ENCODE data around the gene PHLDB1. TPM values are rescaled to one million over a fixed set of nuclear protein-coding genes. Genes with fewer than 3 reads are reported as not detected.
"Not testable (repeated sequence)": the region's sequence is repeated elsewhere in the genome, so short reads cannot be mapped to it uniquely, and the experiment has no call there.

PHLDB1 gene
- polyA plus RNA-seq, result 10 to 100 TPM; 12.9 to 25.7 TPM

- 0 to 2% methylated on average over 56 to 72 of the region's 72 CpGs for WGBS, 2 donors
- Histone ChIP-seq H3K4me1 (ENCODE audit: control insufficient read depth in 2 of 2, insufficient read depth in 2 of 2, low read length in 1 of 2) (peaks cover 2 to 12% of the 10 kb centered on the region in 2 donors), H3K36me3 (ENCODE audit: control insufficient read depth in 2 of 2, insufficient read depth in 2 of 2, low read length in 1 of 2) (no peaks in the 10 kb centered on the region), H3K27me3 (ENCODE audit: control insufficient read depth in 1 of 2, insufficient read depth in 2 of 2, low read length in 2 of 2) (no peaks in the 10 kb centered on the region), H3K27ac (ENCODE audit: low read depth in 2 of 2, low read length in 1 of 2) (peak within 1 kb of the TSS; percentile 78 to 90), H3K9me3 (ENCODE audit: control insufficient read depth in 2 of 2, insufficient read depth in 1 of 2, low read depth in 1 of 2, low read length in 1 of 2) (peaks cover 0 to 4% of the 10 kb centered on the region in 2 donors), H3K4me3 (ENCODE audit: low read depth in 1 of 2, low read length in 2 of 2) (peak within 1 kb of the TSS; percentile 52 to 61)
Observed at GRCh38 chr11:118607401-118608359, at the start of gene PHLDB1. Gene PHLDB1, plus strand, starts transcription at chr11:118607615. Its CDS starts 6,222 bp downstream, at chr11:118613837.

GRCh38 chr11:118560806-118561205 is 46.6 kb upstream of the PHLDB1 start:
- H3K4me3 ChIP-seq (ENCODE audit: low read depth in 1 of 2, low read length in 2 of 2), result no peak overlapping the region
- peaks cover 0 to 3% of the 10 kb centered on the region in 2 donors for H3K36me3 ChIP-seq (ENCODE audit: control insufficient read depth in 2 of 2, insufficient read depth in 2 of 2, low read length in 1 of 2)
- H3K9me3 ChIP-seq (ENCODE audit: control insufficient read depth in 2 of 2, insufficient read depth in 1 of 2, low read depth in 1 of 2, low read length in 1 of 2), result no peaks in the 10 kb centered on the region
- WGBS, 2 donors, result 89 to 90% methylated on average over 4 of the region's 4 CpGs
- H3K4me1 ChIP-seq (ENCODE audit: control insufficient read depth in 2 of 2, insufficient read depth in 2 of 2, low read length in 1 of 2), result peaks cover 2 to 3% of the 10 kb centered on the region in 2 donors
- no peaks in the 10 kb centered on the region for H3K27me3 ChIP-seq (ENCODE audit: control insufficient read depth in 1 of 2, insufficient read depth in 2 of 2, low read length in 2 of 2)
- H3K27ac ChIP-seq (ENCODE audit: low read depth in 2 of 2, low read length in 1 of 2), result no peak overlapping the region

GRCh38 chr11:118565051-118565450 is 42.4 kb upstream of the PHLDB1 start:
- H3K27ac ChIP-seq (ENCODE audit: low read depth in 2 of 2, low read length in 1 of 2), result peak overlapping the region; percentile 66 to 76
- H3K4me1 ChIP-seq (ENCODE audit: control insufficient read depth in 2 of 2, insufficient read depth in 2 of 2, low read length in 1 of 2), result peaks cover 2 to 3% of the 10 kb centered on the region in 2 donors
- 24 to 41% methylated on average over 5 of the region's 5 CpGs for WGBS, 2 donors
- H3K36me3 ChIP-seq (ENCODE audit: control insufficient read depth in 2 of 2, insufficient read depth in 2 of 2, low read length in 1 of 2), result no peaks in the 10 kb centered on the region
- H3K9me3 ChIP-seq (ENCODE audit: control insufficient read depth in 2 of 2, insufficient read depth in 1 of 2, low read depth in 1 of 2, low read length in 1 of 2), result no peaks in the 10 kb centered on the region
- H3K27me3 ChIP-seq (ENCODE audit: control insufficient read depth in 1 of 2, insufficient read depth in 2 of 2, low read length in 2 of 2), result no peaks in the 10 kb centered on the region
- peak overlapping the region; percentile 19 to 71 for H3K4me3 ChIP-seq (ENCODE audit: low read depth in 1 of 2, low read length in 2 of 2)

- no peaks in the 10 kb centered on the region for H3K9me3 ChIP-seq (ENCODE audit: control insufficient read depth in 2 of 2, insufficient read depth in 1 of 2, low read depth in 1 of 2, low read length in 1 of 2)
- no peak overlapping the region for H3K27ac ChIP-seq (ENCODE audit: low read depth in 2 of 2, low read length in 1 of 2)
- no peaks in the 10 kb centered on the region for H3K36me3 ChIP-seq (ENCODE audit: control insufficient read depth in 2 of 2, insufficient read depth in 2 of 2, low read length in 1 of 2)
- no peak overlapping the region for H3K4me3 ChIP-seq (ENCODE audit: low read depth in 1 of 2, low read length in 2 of 2)
- H3K27me3 ChIP-seq (ENCODE audit: control insufficient read depth in 1 of 2, insufficient read depth in 2 of 2, low read length in 2 of 2), result no peaks in the 10 kb centered on the region
- WGBS, 2 donors, result 85% methylated on average over 2 of the region's 2 CpGs
- H3K4me1 ChIP-seq (ENCODE audit: control insufficient read depth in 2 of 2, insufficient read depth in 2 of 2, low read length in 1 of 2), result peaks cover 2 to 5% of the 10 kb centered on the region in 2 donors
Observed at GRCh38 chr11:118569670-118570069, 37.7 kb upstream of the PHLDB1 start.

- Histone ChIP-seq H3K4me1 (ENCODE audit: control insufficient read depth in 2 of 2, insufficient read depth in 2 of 2, low read length in 1 of 2) (peaks cover 0 to 2% of the 10 kb centered on the region in 2 donors), H3K27me3 (ENCODE audit: control insufficient read depth in 1 of 2, insufficient read depth in 2 of 2, low read length in 2 of 2) (no peaks in the 10 kb centered on the region), H3K4me3 (ENCODE audit: low read depth in 1 of 2, low read length in 2 of 2) (no peak overlapping the region), H3K27ac (ENCODE audit: low read depth in 2 of 2, low read length in 1 of 2) (no peak overlapping the region), H3K9me3 (ENCODE audit: control insufficient read depth in 2 of 2, insufficient read depth in 1 of 2, low read depth in 1 of 2, low read length in 1 of 2) (no peaks in the 10 kb centered on the region), H3K36me3 (ENCODE audit: control insufficient read depth in 2 of 2, insufficient read depth in 2 of 2, low read length in 1 of 2) (no peaks in the 10 kb centered on the region)
- 97% methylated on average over 1 of the region's 1 CpG for WGBS, 2 donors
Observed at GRCh38 chr11:118570787-118571186, 36.6 kb upstream of the PHLDB1 start.

GRCh38 chr11:118571701-118572060 is 35.7 kb upstream of the PHLDB1 start:
- H3K9me3 ChIP-seq (ENCODE audit: control insufficient read depth in 2 of 2, insufficient read depth in 1 of 2, low read depth in 1 of 2, low read length in 1 of 2); H3K4me1 ChIP-seq (ENCODE audit: control insufficient read depth in 2 of 2, insufficient read depth in 2 of 2, low read length in 1 of 2); H3K36me3 ChIP-seq (ENCODE audit: control insufficient read depth in 2 of 2, insufficient read depth in 2 of 2, low read length in 1 of 2); H3K27me3 ChIP-seq (ENCODE audit: control insufficient read depth in 1 of 2, insufficient read depth in 2 of 2, low read length in 2 of 2): not testable (repeated sequence)
- WGBS, 2 donors, result 4 to 12% methylated on average over 15 of the region's 15 CpGs
- peak overlapping the region; percentile 83 to 97 for H3K27ac ChIP-seq (ENCODE audit: low read depth in 2 of 2, low read length in 1 of 2)
- H3K4me3 ChIP-seq (ENCODE audit: low read depth in 1 of 2, low read length in 2 of 2), result peak overlapping the region; percentile 88 to 91

GRCh38 chr11:118572061-118572980 is 35.1 kb upstream of the PHLDB1 start, which contains the start of gene ARCN1:
Gene ARCN1, plus strand, starts transcription at chr11:118572409. Its CDS starts 139 bp downstream, at chr11:118572548.
- peaks cover 0 to 2% of the 10 kb centered on the region in 2 donors for H3K4me1 ChIP-seq (ENCODE audit: control insufficient read depth in 2 of 2, insufficient read depth in 2 of 2, low read length in 1 of 2)
- H3K36me3 ChIP-seq (ENCODE audit: control insufficient read depth in 2 of 2, insufficient read depth in 2 of 2, low read length in 1 of 2), result no peaks in the 10 kb centered on the region
- 0 to 1% methylated on average over 54 to 55 of the region's 55 CpGs for WGBS, 2 donors
- H3K9me3 ChIP-seq (ENCODE audit: control insufficient read depth in 2 of 2, insufficient read depth in 1 of 2, low read depth in 1 of 2, low read length in 1 of 2), result no peaks in the 10 kb centered on the region
- peak within 1 kb of the TSS; percentile 88 to 91 for H3K4me3 ChIP-seq (ENCODE audit: low read depth in 1 of 2, low read length in 2 of 2)
- peak within 1 kb of the TSS; percentile 93 to 97 for H3K27ac ChIP-seq (ENCODE audit: low read depth in 2 of 2, low read length in 1 of 2)
- H3K27me3 ChIP-seq (ENCODE audit: control insufficient read depth in 1 of 2, insufficient read depth in 2 of 2, low read length in 2 of 2), result no peaks in the 10 kb centered on the region

GRCh38 chr11:118572981-118573550 is 34.3 kb upstream of the PHLDB1 start:
- Histone ChIP-seq H3K27me3 (ENCODE audit: control insufficient read depth in 1 of 2, insufficient read depth in 2 of 2, low read length in 2 of 2) (no peaks in the 10 kb centered on the region), H3K36me3 (ENCODE audit: control insufficient read depth in 2 of 2, insufficient read depth in 2 of 2, low read length in 1 of 2) (no peaks in the 10 kb centered on the region), H3K9me3 (ENCODE audit: control insufficient read depth in 2 of 2, insufficient read depth in 1 of 2, low read depth in 1 of 2, low read length in 1 of 2) (no peaks in the 10 kb centered on the region), H3K4me3 (ENCODE audit: low read depth in 1 of 2, low read length in 2 of 2) (peak overlapping the region; percentile 88 to 91), H3K4me1 (ENCODE audit: control insufficient read depth in 2 of 2, insufficient read depth in 2 of 2, low read length in 1 of 2) (peaks cover 0 to 2% of the 10 kb centered on the region in 2 donors), H3K27ac (ENCODE audit: low read depth in 2 of 2, low read length in 1 of 2) (peak overlapping the region; percentile 93 to 97)
- 2 to 3% methylated on average over 10 of the region's 10 CpGs for WGBS, 2 donors

GRCh38 chr11:118574636-118575035 is 32.8 kb upstream of the PHLDB1 start:
- H3K27ac ChIP-seq (ENCODE audit: low read depth in 2 of 2, low read length in 1 of 2), result no peak overlapping the region
- H3K4me3 ChIP-seq (ENCODE audit: low read depth in 1 of 2, low read length in 2 of 2), result no peak overlapping the region
- no peaks in the 10 kb centered on the region for H3K36me3 ChIP-seq (ENCODE audit: control insufficient read depth in 2 of 2, insufficient read depth in 2 of 2, low read length in 1 of 2)
- H3K4me1 ChIP-seq (ENCODE audit: control insufficient read depth in 2 of 2, insufficient read depth in 2 of 2, low read length in 1 of 2), result peaks cover 0 to 2% of the 10 kb centered on the region in 2 donors
- no peaks in the 10 kb centered on the region for H3K27me3 ChIP-seq (ENCODE audit: control insufficient read depth in 1 of 2, insufficient read depth in 2 of 2, low read length in 2 of 2)
- no peaks in the 10 kb centered on the region for H3K9me3 ChIP-seq (ENCODE audit: control insufficient read depth in 2 of 2, insufficient read depth in 1 of 2, low read depth in 1 of 2, low read length in 1 of 2)
- 83 to 86% methylated on average over 7 of the region's 7 CpGs for WGBS, 2 donors

All from esophagus (tissue), 2 donors.